GM06990 (cell line): ENCODE results near the gene USP28.

Source experiments
- DNase-seq: peaks from one replicate; pipeline ENCODE4 v3.0.0-alpha.2; 2011; ENCODE audit not compliant: insufficient read length; ENCODE audit errors: extremely low read depth
- H3K27me3 ChIP-seq: replicated peaks from 2 replicates; pipeline ENCODE4 v1.6.0; 2011; ENCODE audit warnings: low read length; ENCODE audit not compliant: control insufficient read depth, insufficient read depth
- H3K36me3 ChIP-seq: 2 replicates; pipeline ENCODE4 v1.5.1; 2011; ENCODE audit warnings: low read length; ENCODE audit not compliant: control insufficient read depth, insufficient read depth
- H3K4me3 ChIP-seq: replicated peaks from 2 replicates; pipeline ENCODE4 v1.5.1; 2011; ENCODE audit warnings: low read depth, mild to moderate bottlenecking, control low read depth, low read length
- CTCF ChIP-seq: IDR thresholded peaks from 2 replicates; pipeline ENCODE4 v1.5.1; 2011; ENCODE audit warnings: low read length, control low read depth, mild to moderate bottlenecking, inconsistent platforms; ENCODE audit not compliant: insufficient read depth, poor library complexity, severe bottlenecking

Gene USP28

GRCh38 chr11:113855803-113856202 lies 19.6 kb downstream of the USP28 start:
- no peak overlapping the region for H3K4me3 ChIP-seq
- no peaks in the 10 kb centered on the region for H3K27me3 ChIP-seq
- no peak for TF ChIP-seq CTCF

GRCh38 chr11:113850188-113850587 lies 25.2 kb downstream of the USP28 start:
- no peak overlapping the region for H3K4me3 ChIP-seq
- no peak for DNase-seq
- no peak for TF ChIP-seq CTCF
- H3K27me3 ChIP-seq, result no peaks in the 10 kb centered on the region
- peaks cover 6% of the 10 kb centered on the region for H3K36me3 ChIP-seq

More at GRCh38 chr11:113855803-113856202, 19.6 kb downstream of the USP28 start:
- no peak for DNase-seq
- H3K36me3 ChIP-seq, result peaks cover 2% of the 10 kb centered on the region

GRCh38 chr11:113849713-113850112 lies 25.7 kb downstream of the USP28 start:
- Histone ChIP-seq H3K27me3 (no peaks in the 10 kb centered on the region), H3K36me3 (peaks cover 6% of the 10 kb centered on the region), H3K4me3 (no peak overlapping the region)
- no peak for DNase-seq
- TF ChIP-seq CTCF, result no peak

- Histone ChIP-seq H3K36me3 (peaks cover 6% of the 10 kb centered on the region), H3K4me3 (no peak overlapping the region)
- no peak for TF ChIP-seq CTCF
Measured at GRCh38 chr11:113847580-113847979, 27.8 kb downstream of the USP28 start.

GRCh38 chr11:113847111-113847510 lies 28.3 kb downstream of the USP28 start:
- no peak overlapping the region for H3K4me3 ChIP-seq
- H3K36me3 ChIP-seq, result peaks cover 6% of the 10 kb centered on the region
- no peak for DNase-seq
- TF ChIP-seq CTCF, result no peak
- H3K27me3 ChIP-seq, result no peaks in the 10 kb centered on the region

More at GRCh38 chr11:113847580-113847979, 27.8 kb downstream of the USP28 start:
- no peak for DNase-seq
- no peaks in the 10 kb centered on the region for H3K27me3 ChIP-seq

GRCh38 chr11:113841691-113842090 lies 33.7 kb downstream of the USP28 start:
- Histone ChIP-seq H3K4me3 (peak overlapping the region; percentile 26; the same call in 1 of the 2 replicates), H3K27me3 (no peaks in the 10 kb centered on the region), H3K36me3 (peaks cover 3% of the 10 kb centered on the region)
- DNase-seq, result no peak
- no peak for TF ChIP-seq CTCF
